Neural progenitor cell (in vitro differentiated cells): Measurements from ENCODE around the gene EYA4.

Source experiments
- CTCF ChIP-seq: fragments of 200-600 bp; sonication (generic); IDR thresholded peaks from 2 replicates; pipeline ENCODE4 v1.5.1; 2017; ENCODE audit warnings: antibody characterized with exemption, mild to moderate bottlenecking
- EZH2 ChIP-seq: fragments of 200-600 bp; sonication (generic); IDR thresholded peaks from 2 replicates; pipeline ENCODE4 v1.6.1; 2017; ENCODE audit warnings: antibody characterized with exemption, mild to moderate bottlenecking, moderate library complexity

- TF ChIP-seq CTCF (peak; percentile 95), EZH2 (no peak)
These were observed 328.1 kb downstream of the EYA4 start for GRCh38 chr6:133568970-133569889.
